22Rv1 (cell line): ENCODE data around the gene CAPN13.

Source experiments
- CTCF ChIP-seq: fragments of 450-650 bp; IDR thresholded peaks from 2 replicates; pipeline ENCODE4 v1.5.1; 2017; ENCODE audit warnings: mild to moderate bottlenecking
- ZFX ChIP-seq: fragments of 450-650 bp; IDR thresholded peaks from 2 replicates; pipeline ENCODE4 v1.6.1; 2017; ENCODE audit warnings: antibody characterized with exemption, borderline replicate concordance

- TF ChIP-seq CTCF, result no peak
- TF ChIP-seq ZFX, result no peak
These were observed 14.7 kb downstream of the CAPN13 start for GRCh38 chr2:30792521-30792920.
